C4-2B (cell line): Measurements from ENCODE around the gene SLC16A5.
A peak's percentile ranks its signal among the peaks of the same experiment; 100 is the strongest.

Experiments used
- H3K27ac ChIP-seq: fragments of 450-650 bp; 2 replicates; pipeline ENCODE4 v1.5.1; 2017
- ZFX ChIP-seq: fragments of 450-650 bp; IDR thresholded peaks from 2 replicates; pipeline ENCODE4 v1.6.1; 2017
- TF ChIP-seq, protein P1 (sequence below): fragments of 450-650 bp; conservative IDR thresholded peaks from 2 replicates; pipeline ENCODE4 v1.5.1; 2017; ENCODE audit warnings: mild to moderate bottlenecking

The SLC16A5 gene

DNA sequence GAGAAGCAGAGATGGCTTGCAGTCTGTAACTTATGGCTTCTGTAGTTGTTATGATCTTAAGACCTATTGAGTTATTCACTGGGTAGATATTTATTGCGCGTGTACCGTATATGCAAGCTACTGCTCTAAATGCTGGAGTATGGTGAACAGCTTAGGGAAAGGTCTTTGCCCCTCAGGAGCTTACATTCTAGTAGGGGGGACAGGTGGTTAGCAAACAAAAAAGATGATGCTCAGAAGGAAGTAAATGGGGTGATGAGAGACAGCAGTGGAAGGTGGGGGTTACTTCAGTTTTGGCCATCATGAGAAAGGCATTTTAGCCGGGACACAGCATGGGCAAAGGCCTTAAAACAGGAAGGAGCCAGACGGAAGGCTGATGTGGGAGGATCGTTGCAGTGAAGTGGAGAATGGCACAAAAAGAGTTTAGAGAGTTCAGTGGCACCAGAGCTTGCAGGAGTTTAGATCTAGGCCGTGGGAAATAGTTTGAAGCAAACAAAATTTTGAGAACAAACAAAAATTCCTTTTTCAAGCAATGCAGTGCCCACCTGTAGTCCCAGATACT lies 24.1 kb downstream of the SLC16A5 start:
- H3K27ac ChIP-seq, result no peak overlapping the region
- TF ChIP-seq, protein P1, sequence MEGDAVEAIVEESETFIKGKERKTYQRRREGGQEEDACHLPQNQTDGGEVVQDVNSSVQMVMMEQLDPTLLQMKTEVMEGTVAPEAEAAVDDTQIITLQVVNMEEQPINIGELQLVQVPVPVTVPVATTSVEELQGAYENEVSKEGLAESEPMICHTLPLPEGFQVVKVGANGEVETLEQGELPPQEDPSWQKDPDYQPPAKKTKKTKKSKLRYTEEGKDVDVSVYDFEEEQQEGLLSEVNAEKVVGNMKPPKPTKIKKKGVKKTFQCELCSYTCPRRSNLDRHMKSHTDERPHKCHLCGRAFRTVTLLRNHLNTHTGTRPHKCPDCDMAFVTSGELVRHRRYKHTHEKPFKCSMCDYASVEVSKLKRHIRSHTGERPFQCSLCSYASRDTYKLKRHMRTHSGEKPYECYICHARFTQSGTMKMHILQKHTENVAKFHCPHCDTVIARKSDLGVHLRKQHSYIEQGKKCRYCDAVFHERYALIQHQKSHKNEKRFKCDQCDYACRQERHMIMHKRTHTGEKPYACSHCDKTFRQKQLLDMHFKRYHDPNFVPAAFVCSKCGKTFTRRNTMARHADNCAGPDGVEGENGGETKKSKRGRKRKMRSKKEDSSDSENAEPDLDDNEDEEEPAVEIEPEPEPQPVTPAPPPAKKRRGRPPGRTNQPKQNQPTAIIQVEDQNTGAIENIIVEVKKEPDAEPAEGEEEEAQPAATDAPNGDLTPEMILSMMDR, result no peak
- no peak for TF ChIP-seq ZFX

- TF ChIP-seq, protein P1, result peak; percentile 98
- TF ChIP-seq ZFX, result no peak
- H3K27ac ChIP-seq, result peak overlapping the region; percentile 36
Observed at GRCh38 chr17:75113798-75114551, 26.2 kb downstream of the SLC16A5 start.

DNA sequence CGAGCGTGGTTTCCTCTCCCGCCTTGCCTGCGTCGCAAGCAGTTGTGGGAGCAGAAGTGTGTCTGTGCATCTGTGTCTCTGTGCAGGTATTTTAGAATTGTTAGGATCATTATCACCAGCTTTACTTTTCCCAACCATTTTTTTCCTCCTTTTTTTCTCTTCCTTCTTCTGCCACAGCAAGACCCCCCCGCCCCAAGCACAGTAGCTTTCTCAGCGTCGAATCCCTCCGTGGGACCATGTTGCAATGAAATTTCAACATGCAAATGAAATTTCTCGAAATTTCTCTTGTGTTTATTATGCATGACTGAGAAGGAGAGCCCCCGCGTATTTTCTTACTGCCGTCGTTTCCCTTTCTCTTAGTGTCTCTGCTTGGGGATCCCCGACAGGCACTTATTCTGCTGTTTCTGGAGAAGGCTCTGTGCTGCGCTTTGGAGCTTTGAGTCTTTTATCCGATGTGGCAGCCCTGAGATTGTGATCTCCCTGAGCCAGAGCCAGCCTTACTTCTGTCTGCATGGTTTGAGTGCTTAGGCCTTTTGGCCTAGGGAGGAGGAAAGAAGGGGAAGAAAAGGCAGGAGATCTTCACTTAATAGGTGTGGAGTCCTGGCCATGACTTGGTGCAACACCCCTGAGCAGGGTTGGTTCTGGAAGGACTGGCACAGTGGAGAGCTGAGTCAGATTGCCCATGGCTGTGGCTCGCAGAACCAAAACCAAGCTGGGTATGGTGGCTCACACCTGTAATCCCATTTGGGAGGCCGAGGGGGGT lies 27.0 kb downstream of the SLC16A5 start:
- H3K27ac ChIP-seq, result peak overlapping the region; percentile 36
- TF ChIP-seq, protein P1, result no peak
- no peak for TF ChIP-seq ZFX

- no peak overlapping the region for H3K27ac ChIP-seq
- TF ChIP-seq ZFX, result no peak
- TF ChIP-seq, protein P1, result no peak
Observed at GRCh38 chr17:75115555-75115954, 27.8 kb downstream of the SLC16A5 start.

DNA sequence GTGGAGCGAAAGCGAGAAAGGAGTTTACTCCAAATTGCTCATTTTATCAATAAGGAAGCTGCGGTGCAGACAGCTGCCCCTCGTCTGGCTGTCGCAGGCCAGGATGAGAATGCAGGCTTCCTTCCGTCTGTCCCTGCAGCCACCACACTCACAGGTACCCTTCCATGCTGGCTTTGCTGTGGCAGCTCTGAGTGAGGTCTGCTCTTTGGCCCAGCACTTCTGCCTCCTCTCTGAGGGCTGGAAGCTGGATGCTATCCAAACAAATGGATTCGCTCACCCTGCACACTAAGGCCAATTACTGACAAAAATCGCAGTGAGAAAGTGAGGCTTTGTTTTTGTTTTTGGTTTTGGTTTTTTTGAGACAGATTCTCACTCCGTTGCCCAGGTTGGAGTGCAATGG lies 29.0 kb downstream of the SLC16A5 start:
- no peak for TF ChIP-seq ZFX
- TF ChIP-seq, protein P1, result no peak

GRCh38 chr17:75118307-75118706 lies 30.6 kb downstream of the SLC16A5 start:
- no peak overlapping the region for H3K27ac ChIP-seq
- TF ChIP-seq, protein P1, result no peak
- TF ChIP-seq ZFX, result no peak

More for the DNA sequence above, 29.0 kb downstream of the SLC16A5 start:
- H3K27ac ChIP-seq, result no peak overlapping the region
